Ovary (tissue), 9 donors: ENCODE data around the gene CSNK1G1. TPM values are rescaled to one million over a fixed set of nuclear protein-coding genes. Genes with fewer than 3 reads are reported as not detected.

Source experiments
- DNase-seq, 5 donors: peaks; one replicate each; pipeline ENCODE4 v3.0.0-alpha.2; 2019 to 2020
- H3K27ac ChIP-seq, 2 donors: fragments of 200-600 bp; one replicate each; pipeline versions ENCODE4 v1.5.1 to v1.8.0; 2019 to 2022
- H3K27me3 ChIP-seq: fragments of 200-600 bp; one replicate; pipeline ENCODE4 v1.8.0; 2022
- H3K36me3 ChIP-seq: fragments of 200-600 bp; sonication (generic); one replicate; pipeline ENCODE4 v1.5.1; 2019
- H3K4me1 ChIP-seq: one replicate; pipeline ENCODE4 v1.8.1; 2013; ENCODE audit warnings: mild to moderate bottlenecking, moderate library complexity; ENCODE audit not compliant: insufficient read depth
- H3K4me3 ChIP-seq: fragments of 200-600 bp; sonication (generic); one replicate; pipeline ENCODE4 v1.5.1; 2017
- H3K9me3 ChIP-seq, 2 donors: fragments of 200-600 bp in 1 of 2; sonication (generic) in 1 of 2; one replicate each; pipeline versions ENCODE4 v1.5.1 to v1.8.1; 2013 to 2019; ENCODE audit warnings: mild to moderate bottlenecking in 1 of 2, moderate library complexity in 1 of 2
- EP300 ChIP-seq: sonication (generic); formaldehyde crosslinking; IDR thresholded peaks from one replicate; pipeline ENCODE4 v1.6.1; 2017; ENCODE audit warnings: antibody characterized with exemption
- POLR2A ChIP-seq: fragments of 450-650 bp; IDR thresholded peaks from one replicate; pipeline ENCODE4 v1.6.1; 2017; ENCODE audit warnings: antibody characterized with exemption, mild to moderate bottlenecking, moderate library complexity
- WGBS, 3 donors: extraction: QIAGEN DNeasy Blood & Tissue Kit in 1 of 3; methylation state at CpG; one replicate each; pipeline versions ENCODE4 v1.1.5 to v1.1.7; 2013 to 2017; 5-methylcytosine and 5-hydroxymethylcytosine counted together
- intact Hi-C, 4 donors: fragments of 100-400 bp; cut with DNase I; formaldehyde crosslinking; loops; one replicate each; pipeline versions ENCODE4 v1.11.0 to v1.15.1; 2022 to 2023
- polyA plus RNA-seq, 2 donors: library from polyadenylated mRNA; stranded (reverse); fragments of 200-250 nt in 1 of 2; fragments of 350-450 nt in 1 of 2; fragmentation: Illumina TruSeq in 1 of 2; extraction: RNeasy Lipid Tissue Mini Kit (QIAGEN cat#74804) in 1 of 2; gene quantifications; one replicate each; pipeline ENCODE4 v1.2.3, GENCODE V29; 2013 to 2014
- total RNA-seq, 7 donors: library from RNA; depleted of rRNA in 2 of 7; stranded (reverse); fragments of >200 nt in 2 of 7; fragmentation: NEBNext Ultra II Directional in 3 of 7; extraction: Animal tissue kit (Norgen Biotek cat#: 25700) in 3 of 7; gene quantifications; one replicate each; pipeline versions ENCODE4 v1.1.0 to v1.2.4, GENCODE V29; 2016 to 2023
- TF ChIP-seq, protein P1 (sequence below), 3 donors: fragments of 450-650 bp in 2 of 3; fragments of 200-600 bp in 1 of 3; IDR thresholded peaks; one replicate each; pipeline versions ENCODE4 v1.5.1 to v1.8.0; 2016 to 2022; ENCODE audit warnings: antibody characterized with exemption in 3 of 3, mild to moderate bottlenecking in 1 of 3
- donor health status: DM: no; HTN: no; CAD: no; lungs with moderate emphysema.
- donor health status: DM: no; HTN: no; CAD: no.
- donor health status: Bipolar disorder and iron deficiency.
- donor health status: DM: yes; HTN: yes; CAD: no.
- donor health status: DM: no; HTN: no; CAD: no.
- donor health status: DM: yes; HTN: yes; CAD: no.

The CSNK1G1 gene
- total and polyA plus RNA-seq, 9 donors, result 2.9 to 23.9 (median 14.2) TPM

DNA sequence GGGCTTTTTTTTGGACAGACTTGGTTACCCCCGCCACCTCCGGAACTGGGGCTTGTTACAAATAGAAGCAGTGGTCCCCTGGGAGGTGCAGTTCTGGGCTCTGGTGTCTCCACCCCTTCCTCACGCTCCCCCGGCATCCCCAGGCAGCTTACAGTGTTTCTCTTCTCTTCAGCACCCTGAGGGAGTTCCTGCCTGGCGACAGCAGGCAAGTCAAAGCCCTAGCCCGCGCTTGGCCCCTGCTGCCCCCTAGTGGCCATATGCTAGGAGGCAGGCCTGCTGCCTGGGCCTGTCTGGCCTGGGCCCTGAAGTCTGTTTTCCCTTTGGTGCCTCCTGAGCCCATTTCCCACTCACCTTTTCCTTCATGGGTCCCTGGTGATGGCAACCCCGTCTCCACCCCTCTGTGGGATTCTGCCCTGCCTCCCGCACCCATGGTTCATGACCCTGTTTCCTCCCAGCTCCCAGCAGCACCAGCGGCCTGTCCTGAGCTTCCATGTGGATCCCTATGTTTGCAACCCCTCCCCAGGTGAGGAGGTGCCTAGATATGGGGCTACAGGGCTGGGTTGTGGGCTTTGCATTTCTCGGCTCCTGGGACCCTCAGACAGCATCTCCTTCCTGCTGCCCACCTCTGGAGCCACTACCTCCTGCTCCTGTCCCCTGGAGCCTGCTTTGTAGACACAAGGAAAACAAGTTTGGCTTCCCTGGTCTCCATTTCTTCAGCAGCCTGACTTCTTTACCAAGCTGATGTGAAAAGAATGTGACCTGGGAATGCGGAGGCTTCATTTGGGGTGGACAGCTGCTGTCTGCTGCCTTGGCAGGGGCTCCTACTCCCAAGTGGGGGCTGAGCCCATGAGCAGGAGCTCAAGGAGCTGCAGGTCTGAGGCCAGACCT lies 202.2 kb downstream of the CSNK1G1 start:
- no peak for TF ChIP-seq EP300
- TF ChIP-seq, protein P1, sequence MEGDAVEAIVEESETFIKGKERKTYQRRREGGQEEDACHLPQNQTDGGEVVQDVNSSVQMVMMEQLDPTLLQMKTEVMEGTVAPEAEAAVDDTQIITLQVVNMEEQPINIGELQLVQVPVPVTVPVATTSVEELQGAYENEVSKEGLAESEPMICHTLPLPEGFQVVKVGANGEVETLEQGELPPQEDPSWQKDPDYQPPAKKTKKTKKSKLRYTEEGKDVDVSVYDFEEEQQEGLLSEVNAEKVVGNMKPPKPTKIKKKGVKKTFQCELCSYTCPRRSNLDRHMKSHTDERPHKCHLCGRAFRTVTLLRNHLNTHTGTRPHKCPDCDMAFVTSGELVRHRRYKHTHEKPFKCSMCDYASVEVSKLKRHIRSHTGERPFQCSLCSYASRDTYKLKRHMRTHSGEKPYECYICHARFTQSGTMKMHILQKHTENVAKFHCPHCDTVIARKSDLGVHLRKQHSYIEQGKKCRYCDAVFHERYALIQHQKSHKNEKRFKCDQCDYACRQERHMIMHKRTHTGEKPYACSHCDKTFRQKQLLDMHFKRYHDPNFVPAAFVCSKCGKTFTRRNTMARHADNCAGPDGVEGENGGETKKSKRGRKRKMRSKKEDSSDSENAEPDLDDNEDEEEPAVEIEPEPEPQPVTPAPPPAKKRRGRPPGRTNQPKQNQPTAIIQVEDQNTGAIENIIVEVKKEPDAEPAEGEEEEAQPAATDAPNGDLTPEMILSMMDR (IDR thresholded peaks at IDR 0.05), result peak; percentile 74 to 91 (median 85)
- no peaks in the 10 kb centered on the region for H3K27me3 ChIP-seq
- no peaks in the 10 kb centered on the region for H3K36me3 ChIP-seq
- 10 to 16% (median 15%) methylated on average over 12 of the region's 12 CpGs for WGBS, 3 donors
- no peak overlapping the region for H3K27ac ChIP-seq
- DNase-seq, result peak; percentile 81 to 91 (median 89)
- H3K9me3 ChIP-seq, result no peaks in the 10 kb centered on the region
- intact Hi-C loops, result no loop called here
- H3K4me3 ChIP-seq, result no peak overlapping the region
- peaks cover 5% of the 10 kb centered on the region for H3K4me1 ChIP-seq

DNA sequence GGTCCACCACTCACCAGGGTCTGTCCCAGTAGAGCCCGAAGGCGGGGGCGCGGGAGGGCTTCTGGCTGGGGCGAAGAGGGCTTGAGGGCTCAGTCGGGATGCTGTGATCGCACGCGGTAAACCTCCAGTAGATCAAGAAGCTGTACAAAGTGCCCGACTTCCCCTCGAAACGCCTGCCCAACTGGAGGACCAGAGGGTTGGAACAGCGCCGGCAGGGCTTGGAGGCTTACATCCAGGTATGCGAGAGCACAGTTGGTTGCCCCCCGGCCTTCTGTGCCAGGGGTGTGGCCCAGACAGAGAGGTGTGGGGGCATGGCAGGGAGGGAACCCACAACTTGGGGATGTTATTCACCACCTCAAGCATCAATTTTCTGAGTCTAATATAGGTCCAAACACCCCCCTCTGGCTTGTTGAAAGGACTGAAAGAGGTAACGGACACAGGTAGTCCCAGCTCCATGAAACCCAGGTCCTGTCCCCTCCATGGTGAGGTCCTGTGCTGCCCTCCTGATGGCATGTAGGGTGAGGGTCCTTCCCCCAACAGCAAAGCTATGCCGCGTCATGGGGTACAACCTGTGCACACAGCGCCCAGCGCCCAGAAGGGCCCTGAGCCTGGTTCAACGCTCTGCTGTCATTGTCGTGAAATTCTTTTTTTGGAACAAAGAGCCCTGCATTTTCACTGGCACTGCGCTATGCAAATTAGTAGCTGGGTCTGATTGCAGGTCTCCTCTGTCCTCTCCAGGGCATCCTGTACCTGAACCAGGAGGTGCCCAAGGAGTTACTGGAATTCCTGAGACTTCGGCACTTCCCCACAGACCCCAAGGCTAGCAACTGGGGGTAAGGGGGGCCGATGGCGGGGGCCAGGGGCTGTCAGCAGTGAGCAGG lies 203.2 kb downstream of the CSNK1G1 start:
- H3K4me1 ChIP-seq, result peaks cover 5% of the 10 kb centered on the region
- no peaks in the 10 kb centered on the region for H3K36me3 ChIP-seq
- no peaks in the 10 kb centered on the region for H3K9me3 ChIP-seq
- H3K4me3 ChIP-seq, result no peak overlapping the region
- intact Hi-C loops, result no loop called here
- no peaks in the 10 kb centered on the region for H3K27me3 ChIP-seq
- TF ChIP-seq POLR2A, result no peak
- no peak for TF ChIP-seq EP300
- TF ChIP-seq, protein P1 (IDR thresholded peaks at IDR 0.05), result no peak
- H3K27ac ChIP-seq, result no peak overlapping the region
- peak in 2 of 5 donors; percentile 16 to 49 for DNase-seq
- WGBS, 3 donors, result 26 to 32% (median 32%) methylated on average over 25 to 27 of the region's 27 CpGs

DNA sequence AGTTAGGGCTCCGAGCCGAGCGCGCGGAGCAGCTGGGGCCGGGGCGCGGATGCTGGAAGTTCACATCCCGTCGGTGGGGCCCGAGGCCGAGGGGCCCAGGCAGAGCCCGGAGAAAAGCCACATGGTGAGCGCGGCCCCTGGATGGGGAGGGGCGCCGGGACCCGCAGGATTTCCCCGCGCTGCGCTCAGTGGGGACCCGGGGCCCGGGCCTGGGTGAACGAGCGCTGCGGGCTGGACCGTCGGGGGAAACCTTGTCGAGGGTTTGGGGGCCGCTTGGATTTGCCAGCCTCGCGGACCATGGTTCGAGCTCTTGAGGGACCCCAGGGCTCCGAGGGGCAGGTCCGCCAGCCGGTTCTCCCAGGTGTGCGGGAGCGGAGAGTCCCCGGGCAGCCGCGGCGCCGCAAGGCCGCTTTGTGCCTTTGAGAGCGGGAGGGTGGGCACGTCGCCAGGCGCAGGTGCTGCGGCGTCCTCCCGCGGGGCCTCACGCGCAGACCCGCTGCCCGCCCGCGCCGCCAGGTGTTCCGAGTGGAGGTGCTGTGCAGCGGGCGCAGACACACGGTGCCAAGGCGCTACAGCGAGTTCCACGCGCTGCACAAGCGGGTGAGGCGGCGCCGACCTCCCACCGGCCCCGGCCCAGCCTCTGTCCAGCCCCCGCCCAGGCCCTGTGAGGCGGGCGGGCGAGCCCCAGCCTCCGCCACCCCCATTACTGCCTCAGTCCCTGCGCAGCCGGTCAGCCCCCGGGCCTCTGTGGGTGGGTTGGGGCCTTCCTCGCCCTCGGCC lies 204.1 kb downstream of the CSNK1G1 start, which contains the start of gene SNX22:
Gene SNX22, plus strand, starts transcription at position 5 of the 780 bp plus-strand sequence. Its CDS starts 45 bp downstream, at position 50.
- DNase-seq, result peak in 2 of 5 donors; percentile 48 to 53
- intact Hi-C loops, result no loop called here
- Histone ChIP-seq H3K4me3 (peak within 1 kb of the TSS; percentile 21), H3K4me1 (peaks cover 5% of the 10 kb centered on the region), H3K9me3 (no peaks in the 10 kb centered on the region), H3K27ac (no peak within 1 kb of the TSS), H3K36me3 (no peaks in the 10 kb centered on the region), H3K27me3 (no peaks in the 10 kb centered on the region)
- TF ChIP-seq, protein P1 (IDR thresholded peaks at IDR 0.05), result no peak
- TF ChIP-seq POLR2A (no peak), EP300 (no peak)
- 1 to 2% (median 1%) methylated on average over 13 to 83 of the region's 83 CpGs for WGBS, 3 donors
